GM10847 (cell line): Measurements from ENCODE around the gene FLT3LG.

Experiments
- POLR2A ChIP-seq: IDR thresholded peaks from 2 replicates; pipeline ENCODE4 v1.6.1; 2011; ENCODE audit not compliant: insufficient read length; ENCODE audit errors: extremely low read depth

Gene FLT3LG

GRCh38 chr19:49469828-49470614, 4.0 kb upstream of the FLT3LG start:
- no peak for TF ChIP-seq POLR2A

DNA sequence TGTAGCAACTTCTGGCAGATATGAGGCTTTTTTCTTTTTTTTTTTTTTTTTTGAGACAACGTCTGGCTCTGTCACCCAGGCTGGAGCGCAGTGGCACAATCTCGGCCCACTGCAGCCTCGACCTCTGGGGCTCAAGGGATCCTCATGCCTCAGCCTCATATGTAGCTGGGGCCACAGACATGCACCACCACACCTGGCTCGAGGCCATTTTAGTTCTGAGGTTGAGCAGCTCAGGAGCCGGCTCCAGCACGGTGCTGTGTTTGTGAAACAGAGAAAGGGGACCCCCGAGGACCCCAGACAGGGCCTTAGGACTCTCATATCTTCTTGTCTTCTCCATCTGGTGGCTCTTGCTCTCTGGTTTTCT, 3.4 kb upstream of the FLT3LG start:
- TF ChIP-seq POLR2A, result no peak

DNA sequence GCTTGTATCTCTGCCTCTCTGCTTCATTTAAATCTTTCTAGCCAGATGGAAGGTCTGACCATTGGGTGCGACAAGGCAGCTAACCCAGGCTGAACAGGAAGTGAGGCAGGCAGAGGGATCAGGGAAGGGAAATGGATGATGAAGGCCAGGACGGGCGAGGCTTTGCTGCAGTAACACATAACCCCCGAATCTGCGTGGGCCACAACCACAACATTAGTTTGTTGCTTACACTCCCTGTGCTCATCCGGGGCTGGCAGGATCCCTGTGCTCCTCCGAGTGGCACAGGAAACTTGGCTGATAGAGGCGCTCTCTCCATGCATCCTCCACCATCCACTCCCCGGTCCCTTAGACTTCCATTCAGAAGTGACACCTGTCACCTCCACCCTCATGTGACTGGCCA, 1.1 kb upstream of the FLT3LG start:
- TF ChIP-seq POLR2A, result no peak

- no peak for TF ChIP-seq POLR2A
Measured at GRCh38 chr19:49474542-49474924, 518 bp downstream of the FLT3LG start.

GRCh38 chr19:49475191-49475917, 1.3 kb downstream of the FLT3LG start:
- no peak for TF ChIP-seq POLR2A

GRCh38 chr19:49475995-49476880, 2.2 kb downstream of the FLT3LG start:
- TF ChIP-seq POLR2A, result no peak

- no peak for TF ChIP-seq POLR2A
Measured at GRCh38 chr19:49479975-49480628, 6.1 kb downstream of the FLT3LG start.

- TF ChIP-seq POLR2A, result no peak
Measured at GRCh38 chr19:49481020-49481683, 7.1 kb downstream of the FLT3LG start.

DNA sequence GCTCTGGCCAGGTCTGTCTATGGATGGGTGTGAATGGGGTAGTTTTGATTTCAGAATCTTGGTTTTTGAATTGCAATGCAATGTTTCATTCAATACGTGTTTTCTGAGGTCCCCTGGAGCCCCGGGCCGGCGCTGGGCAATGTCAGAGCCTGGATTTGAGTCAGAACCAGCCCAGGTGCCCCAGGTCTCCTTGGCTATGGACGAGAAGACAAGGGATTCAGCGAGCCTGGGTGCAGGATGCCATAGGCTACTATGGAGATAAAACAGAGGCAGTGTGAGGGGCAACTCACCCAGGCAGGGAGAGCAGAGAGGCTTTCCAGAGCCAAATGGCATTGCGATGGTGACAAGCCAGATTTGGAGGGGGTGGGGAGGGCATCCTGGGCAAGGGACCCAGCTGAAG, 12.2 kb downstream of the FLT3LG start:
- no peak for TF ChIP-seq POLR2A

DNA sequence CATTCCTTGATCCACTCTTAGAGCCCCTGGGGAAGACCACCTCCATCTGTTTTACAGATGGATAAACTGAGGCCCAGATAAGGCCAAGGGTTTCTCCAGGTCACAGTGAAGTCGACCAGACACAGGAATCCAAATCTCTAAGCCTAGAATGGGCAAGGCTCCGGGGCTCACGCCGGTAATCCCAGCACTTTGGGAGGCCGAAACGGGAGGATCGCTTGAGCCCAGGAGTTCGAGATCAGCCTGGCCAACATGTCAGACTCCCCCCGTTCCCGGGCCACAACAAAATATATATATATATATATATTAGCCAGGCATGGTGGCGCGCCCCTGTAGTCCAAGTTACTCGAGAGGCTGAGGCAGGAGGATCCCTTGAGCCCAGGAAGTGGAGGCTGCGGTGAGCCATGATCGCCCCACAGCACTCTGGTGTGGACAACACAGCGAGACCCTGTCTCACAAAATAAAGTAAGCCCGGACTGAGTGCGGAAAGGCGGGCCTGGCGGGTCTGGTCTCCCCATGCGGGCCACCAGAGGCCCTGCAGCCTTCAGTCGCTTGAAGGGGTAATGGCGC, 12.8 kb downstream of the FLT3LG start:
- TF ChIP-seq POLR2A, result no peak

GRCh38 chr19:49487277-49488045, 13.4 kb downstream of the FLT3LG start, which contains the start of gene RPL13A:
RPL13A (plus strand) TSS chr19:49487608; CDS start chr19:49487630, 22 bp downstream.
- TF ChIP-seq POLR2A, result peak; percentile 99

DNA sequence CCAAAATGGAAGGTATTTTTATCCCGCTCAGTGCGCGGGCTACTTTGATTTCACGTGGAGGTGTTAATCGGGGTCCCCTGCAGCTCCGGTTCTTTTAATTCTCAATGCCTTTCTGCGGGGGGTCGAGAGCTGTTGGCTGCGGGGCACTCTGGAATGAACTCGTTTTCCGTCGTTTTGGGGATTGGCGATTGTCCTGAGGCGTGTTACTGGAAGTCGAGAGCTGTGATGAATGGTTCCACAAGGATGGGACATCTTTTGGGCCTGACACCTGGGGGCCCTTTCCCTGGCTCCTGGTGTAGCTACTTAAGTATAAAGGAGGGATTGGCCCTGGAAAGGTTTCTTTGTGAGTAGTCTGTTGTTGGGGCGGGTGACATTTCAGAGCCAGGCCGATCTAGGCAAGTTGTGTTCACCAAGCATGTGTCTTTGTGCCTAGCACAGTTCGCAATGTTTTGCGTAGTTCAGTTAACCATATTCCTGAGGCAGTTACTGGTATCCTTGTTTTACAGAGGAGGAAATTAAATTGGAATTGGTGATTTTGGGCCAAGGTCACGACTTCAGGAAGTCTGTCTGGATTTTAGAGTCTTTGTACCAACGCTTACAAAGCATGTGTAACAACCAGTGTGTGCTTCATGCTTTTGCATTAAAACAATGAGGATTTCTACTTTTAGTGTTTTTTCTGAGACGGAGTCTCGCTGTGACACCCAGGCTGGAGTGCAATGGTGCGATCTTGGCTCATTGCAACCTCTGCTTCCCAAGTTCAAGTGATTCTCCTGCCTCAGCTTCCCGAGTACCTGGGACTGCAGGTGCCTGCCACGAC, 14.2 kb downstream of the FLT3LG start:
- no peak for TF ChIP-seq POLR2A
